ENCODE results near the gene SFMBT2.

DNA sequence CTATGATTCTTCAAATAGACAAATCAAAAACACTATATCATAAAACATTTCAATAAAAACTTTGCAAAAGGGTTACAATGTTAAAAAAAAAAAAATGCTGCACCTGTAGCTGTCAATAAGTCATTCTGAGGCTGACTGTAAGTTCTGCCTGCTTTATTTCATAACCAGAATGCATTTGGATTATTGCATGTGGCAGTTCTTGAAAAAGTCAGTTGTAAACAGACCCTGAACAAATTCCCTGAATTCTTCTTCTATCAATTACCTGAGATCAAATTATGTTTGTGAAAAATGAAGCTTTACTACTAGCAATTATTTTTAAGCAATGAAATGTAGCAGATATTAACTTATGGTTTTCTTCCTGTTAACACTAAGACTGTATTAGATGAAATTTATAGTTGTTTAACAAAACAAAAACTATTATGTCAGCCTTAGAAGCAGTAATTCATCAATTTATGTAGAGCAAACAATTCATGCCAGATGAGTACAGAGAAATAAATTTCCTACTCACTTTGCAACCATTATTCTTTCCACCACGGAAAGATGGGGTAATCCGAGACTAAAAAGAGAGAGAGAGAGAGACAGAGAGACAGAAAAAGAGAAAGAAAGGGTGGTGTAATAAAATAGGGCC is 107.8 kb downstream of the SFMBT2 start:
- TF ChIP-seq, protein P1, sequence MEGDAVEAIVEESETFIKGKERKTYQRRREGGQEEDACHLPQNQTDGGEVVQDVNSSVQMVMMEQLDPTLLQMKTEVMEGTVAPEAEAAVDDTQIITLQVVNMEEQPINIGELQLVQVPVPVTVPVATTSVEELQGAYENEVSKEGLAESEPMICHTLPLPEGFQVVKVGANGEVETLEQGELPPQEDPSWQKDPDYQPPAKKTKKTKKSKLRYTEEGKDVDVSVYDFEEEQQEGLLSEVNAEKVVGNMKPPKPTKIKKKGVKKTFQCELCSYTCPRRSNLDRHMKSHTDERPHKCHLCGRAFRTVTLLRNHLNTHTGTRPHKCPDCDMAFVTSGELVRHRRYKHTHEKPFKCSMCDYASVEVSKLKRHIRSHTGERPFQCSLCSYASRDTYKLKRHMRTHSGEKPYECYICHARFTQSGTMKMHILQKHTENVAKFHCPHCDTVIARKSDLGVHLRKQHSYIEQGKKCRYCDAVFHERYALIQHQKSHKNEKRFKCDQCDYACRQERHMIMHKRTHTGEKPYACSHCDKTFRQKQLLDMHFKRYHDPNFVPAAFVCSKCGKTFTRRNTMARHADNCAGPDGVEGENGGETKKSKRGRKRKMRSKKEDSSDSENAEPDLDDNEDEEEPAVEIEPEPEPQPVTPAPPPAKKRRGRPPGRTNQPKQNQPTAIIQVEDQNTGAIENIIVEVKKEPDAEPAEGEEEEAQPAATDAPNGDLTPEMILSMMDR (IDR thresholded peaks at IDR 0.05) = no peak
- no peak for TF ChIP-seq POLR2A (IDR thresholded peaks at IDR 0.05)
